GM12878 (cell line): ENCODE measurements around the gene CCDC184. TPM values are rescaled to one million over a fixed set of nuclear protein-coding genes. Genes with fewer than 3 reads are reported as not detected.

Experiments
- BHLHE40 ChIP-seq, 2 experiments: fragments of 450-650 bp in 1 of 2; IDR thresholded peaks; 2 replicates each; pipeline ENCODE4 v1.6.1; 2011 to 2017; ENCODE audit warnings: low read depth in 2 of 2, borderline replicate concordance in 1 of 2, improper control_type of control experiment in 1 of 2, low read length in 1 of 2, mild to moderate bottlenecking in 1 of 2
- CREM ChIP-seq: IDR thresholded peaks from 2 replicates; pipeline ENCODE4 v1.6.1; 2014; ENCODE audit warnings: antibody characterized with exemption, low read depth
- ESRRA ChIP-seq: IDR thresholded peaks from 2 replicates; pipeline ENCODE4 v1.6.1; 2012; ENCODE audit warnings: mild to moderate bottlenecking, low read length, improper control_type of control experiment
- HDAC6 ChIP-seq: fragments of 200-600 bp; sonication (generic); IDR thresholded peaks from one replicate; pipeline ENCODE4 v1.8.0; 2017; ENCODE audit warnings: antibody characterized with exemption; ENCODE audit not compliant: unreplicated experiment
- IKZF2 ChIP-seq, 2 experiments: fragments of 450-650 bp; IDR thresholded peaks; 2 replicates each; pipeline ENCODE4 v1.6.1; 2017; ENCODE audit warnings: mild to moderate bottlenecking in 2 of 2, moderate library complexity in 2 of 2
- MYC ChIP-seq: IDR thresholded peaks from 2 replicates; pipeline ENCODE4 v1.6.1; 2011; ENCODE audit warnings: mild to moderate bottlenecking, low read length, moderate library complexity, inconsistent platforms; ENCODE audit not compliant: insufficient read depth, insufficient replicate concordance, insufficient read length, severe bottlenecking
- NFXL1 ChIP-seq: fragments of 450-650 bp; IDR thresholded peaks from 2 replicates; pipeline ENCODE4 v1.6.1; 2017; ENCODE audit warnings: antibody characterized with exemption, mild to moderate bottlenecking, borderline replicate concordance
- PRDM15 ChIP-seq: fragments of 450-650 bp; formaldehyde crosslinking; IDR thresholded peaks from 2 replicates; pipeline ENCODE4 v1.4.0; 2020; ENCODE audit warnings: mild to moderate bottlenecking, moderate library complexity
- RB1 ChIP-seq: fragments of 450-650 bp; formaldehyde crosslinking; IDR thresholded peaks from 2 replicates; pipeline ENCODE4 v1.6.1; 2017; ENCODE audit warnings: mild to moderate bottlenecking, borderline replicate concordance
- STAT1 ChIP-seq: fragments of 450-650 bp; conservative IDR thresholded peaks from 2 replicates; pipeline ENCODE4 v1.6.1; 2014; ENCODE audit warnings: antibody characterized with exemption, mild to moderate bottlenecking
- SUPT20H ChIP-seq: IDR thresholded peaks from 2 replicates; pipeline ENCODE4 v1.6.1; 2011; ENCODE audit warnings: low read depth, mild to moderate bottlenecking, low read length, moderate library complexity, borderline replicate concordance; ENCODE audit not compliant: control insufficient read depth
- TAF1 ChIP-seq: IDR thresholded peaks from 2 replicates; pipeline ENCODE4 v1.6.1; 2011; ENCODE audit warnings: mild to moderate bottlenecking, low read depth, low read length, borderline replicate concordance
- TCF12 ChIP-seq: IDR thresholded peaks from 2 replicates; pipeline ENCODE4 v1.6.1; 2011; ENCODE audit warnings: low read depth, mild to moderate bottlenecking, low read length
- WRNIP1 ChIP-seq: IDR thresholded peaks from 2 replicates; pipeline ENCODE4 v1.6.1; 2011; ENCODE audit warnings: low read depth, low read length, improper control_type of control experiment, borderline replicate concordance
- ZBTB4 ChIP-seq: fragments of 450-650 bp; formaldehyde crosslinking; IDR thresholded peaks from 2 replicates; pipeline ENCODE4 v1.4.0; 2022; ENCODE audit warnings: mild to moderate bottlenecking, moderate library complexity
- ZNF274 ChIP-seq: IDR thresholded peaks from one replicate; pipeline ENCODE4 v1.8.0; 2011; ENCODE audit not compliant: insufficient read length, insufficient read depth
- ZZZ3 ChIP-seq: IDR thresholded peaks from 2 replicates; pipeline ENCODE4 v1.6.1; 2011; ENCODE audit warnings: low read depth; ENCODE audit not compliant: control insufficient read depth, insufficient read length
- polyA plus RNA-seq, 11 experiments: library from polyadenylated mRNA; depleted of rRNA in 4 of 11; unstranded in 6 of 11; stranded (reverse) in 5 of 11; fragments of >200 nt; fragmentation: Nextera tagmentation in 4 of 11; fragmentation: Illumina TruSeq in 1 of 11; extraction: Ambion mirVana in 4 of 11; extraction: Trizol in 1 of 11; gene quantifications; 1 replicate in 1 of 11; 2 replicates in 10 of 11; pipeline versions ENCODE4 v1.2.1 to v1.2.3, GENCODE V29; 2011 to 2016; ENCODE audit warnings: inconsistent platforms in 2 of 11, missing spikeins in 2 of 11, low read depth in 1 of 11
- total RNA-seq, 4 experiments: library from RNA; depleted of rRNA in 3 of 4; stranded (reverse); fragments of >200 nt in 3 of 4; fragmentation: Illumina TruSeq in 1 of 4; extraction: Trizol in 1 of 4; gene quantifications; 2 replicates each; pipeline versions ENCODE4 v1.2.1 to v1.2.3, GENCODE V29; 2013 to 2021
- TF ChIP-seq, protein P1 (sequence below): fragments of 450-650 bp; IDR thresholded peaks from 2 replicates; pipeline ENCODE4 v1.6.1; 2017; ENCODE audit warnings: mild to moderate bottlenecking, low read depth, inconsistent platforms; ENCODE audit not compliant: poor library complexity, severe bottlenecking
- TF ChIP-seq, protein P2 (sequence below): IDR thresholded peaks from 2 replicates; pipeline ENCODE4 v1.6.1; 2012; ENCODE audit warnings: low read depth, low read length, improper control_type of control experiment

CCDC184 gene
- total and polyA plus RNA-seq, 10 of the 15 experiments (the other 5 are each of a cell fraction or from before 2014, with no cell fraction given) = not detected

- TF ChIP-seq BHLHE40 (IDR thresholded peaks at IDR 0.05; ENCODE audit: borderline replicate concordance in 1 of 2, low read depth in 2 of 2, low read length in 1 of 2) (peak in 1 of 2 experiments; percentile 19; a peak in 1 of 4 replicates), IKZF2 (IDR thresholded peaks at IDR 0.05) (peak in 1 of 2 experiments; percentile 15; a peak in 1 of 4 replicates), RB1 (peak; percentile 18), TCF12 (0 out of 2 replicates have a peak, but pooled peaks have one; percentile 2), NFXL1 (no peak), MYC (no peak), CREM (peak; percentile 80), WRNIP1 (0 out of 2 replicates have a peak, but pooled peaks have one; percentile 18), PRDM15 (CRISPR knock-in tag) (no peak), ESRRA (no peak), ZNF274 (no peak), TAF1 (peak; percentile 95), SUPT20H (no peak), STAT1 (no peak), ZBTB4 (CRISPR knock-in tag) (no peak), ZZZ3 (no peak), HDAC6 (no peak)
- TF ChIP-seq, protein P1, sequence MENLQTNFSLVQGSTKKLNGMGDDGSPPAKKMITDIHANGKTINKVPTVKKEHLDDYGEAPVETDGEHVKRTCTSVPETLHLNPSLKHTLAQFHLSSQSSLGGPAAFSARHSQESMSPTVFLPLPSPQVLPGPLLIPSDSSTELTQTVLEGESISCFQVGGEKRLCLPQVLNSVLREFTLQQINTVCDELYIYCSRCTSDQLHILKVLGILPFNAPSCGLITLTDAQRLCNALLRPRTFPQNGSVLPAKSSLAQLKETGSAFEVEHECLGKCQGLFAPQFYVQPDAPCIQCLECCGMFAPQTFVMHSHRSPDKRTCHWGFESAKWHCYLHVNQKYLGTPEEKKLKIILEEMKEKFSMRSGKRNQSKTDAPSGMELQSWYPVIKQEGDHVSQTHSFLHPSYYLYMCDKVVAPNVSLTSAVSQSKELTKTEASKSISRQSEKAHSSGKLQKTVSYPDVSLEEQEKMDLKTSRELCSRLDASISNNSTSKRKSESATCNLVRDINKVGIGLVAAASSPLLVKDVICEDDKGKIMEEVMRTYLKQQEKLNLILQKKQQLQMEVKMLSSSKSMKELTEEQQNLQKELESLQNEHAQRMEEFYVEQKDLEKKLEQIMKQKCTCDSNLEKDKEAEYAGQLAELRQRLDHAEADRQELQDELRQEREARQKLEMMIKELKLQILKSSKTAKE = no peak
- TF ChIP-seq, protein P2, sequence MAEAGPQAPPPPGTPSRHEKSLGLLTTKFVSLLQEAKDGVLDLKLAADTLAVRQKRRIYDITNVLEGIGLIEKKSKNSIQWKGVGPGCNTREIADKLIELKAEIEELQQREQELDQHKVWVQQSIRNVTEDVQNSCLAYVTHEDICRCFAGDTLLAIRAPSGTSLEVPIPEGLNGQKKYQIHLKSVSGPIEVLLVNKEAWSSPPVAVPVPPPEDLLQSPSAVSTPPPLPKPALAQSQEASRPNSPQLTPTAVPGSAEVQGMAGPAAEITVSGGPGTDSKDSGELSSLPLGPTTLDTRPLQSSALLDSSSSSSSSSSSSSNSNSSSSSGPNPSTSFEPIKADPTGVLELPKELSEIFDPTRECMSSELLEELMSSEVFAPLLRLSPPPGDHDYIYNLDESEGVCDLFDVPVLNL = 0 out of 2 replicates have a peak, but pooled peaks have one; percentile 36
Observed at GRCh38 chr12:48197971-48198671, 14.7 kb downstream of the CCDC184 start (continued).
